SK-N-SH treated with all-trans-retinoic acid at 6 μM for 48 hours (cell line): ENCODE data around the gene CTIF.

Experiments used
- ATAC-seq: fragments of 200-7000 bp; cut with Tn5 transposase; 3 replicates; pipeline ENCODE4 v1.9.1; 2020; ENCODE audit warnings: mild to moderate bottlenecking, moderate library complexity
- BACH2 ChIP-seq: fragments of 250-450 bp; sonication (Bioruptor Pico); IDR thresholded peaks from 2 replicates; pipeline ENCODE4 v1.9.0; 2021; ENCODE audit warnings: mild to moderate bottlenecking, borderline replicate concordance
- CREB5 ChIP-seq: fragments of 250-450 bp; sonication (Bioruptor Pico); IDR thresholded peaks from 2 replicates; pipeline ENCODE4 v1.5.1; 2020; ENCODE audit warnings: low read depth, mild to moderate bottlenecking, moderate library complexity
- CSDC2 ChIP-seq: fragments of 250-450 bp; sonication (Bioruptor Pico); IDR thresholded peaks from 2 replicates; pipeline ENCODE4 v1.5.0; 2020; ENCODE audit warnings: mild to moderate bottlenecking, moderate library complexity
- CSRNP3 ChIP-seq: fragments of 250-450 bp; sonication (Bioruptor Pico); IDR thresholded peaks from 2 replicates; pipeline ENCODE4 v1.5.1; 2021; ENCODE audit warnings: mild to moderate bottlenecking, moderate library complexity
- ESRRG ChIP-seq: fragments of 250-450 bp; sonication (Bioruptor Pico); IDR thresholded peaks from 2 replicates; pipeline ENCODE4 v1.6.1; 2021; ENCODE audit warnings: mild to moderate bottlenecking
- GLIS3 ChIP-seq: fragments of 250-450 bp; sonication (Bioruptor Pico); IDR thresholded peaks from 2 replicates; pipeline ENCODE4 v1.5.0; 2020; ENCODE audit warnings: mild to moderate bottlenecking, moderate library complexity
- ISL1 ChIP-seq: fragments of 250-450 bp; sonication (Bioruptor Pico); IDR thresholded peaks from 2 replicates; pipeline ENCODE4 v2.1.2; 2022; ENCODE audit warnings: mild to moderate bottlenecking, moderate library complexity
- OSR1 ChIP-seq: fragments of 250-450 bp; sonication (Bioruptor Pico); IDR thresholded peaks from 2 replicates; pipeline ENCODE4 v1.8.0; 2022; ENCODE audit warnings: moderate library complexity, mild to moderate bottlenecking, inconsistent platforms
- PATZ1 ChIP-seq: fragments of 250-450 bp; sonication (Bioruptor Pico); IDR thresholded peaks from 2 replicates; pipeline ENCODE4 v1.8.0; 2020; ENCODE audit warnings: mild to moderate bottlenecking, moderate library complexity, borderline replicate concordance
- PPARA ChIP-seq: fragments of 250-450 bp; sonication (Bioruptor Pico); IDR thresholded peaks from 2 replicates; pipeline ENCODE4 v1.5.0; 2020; ENCODE audit warnings: mild to moderate bottlenecking, borderline replicate concordance
- RARB ChIP-seq: fragments of 250-450 bp; sonication (Bioruptor Pico); IDR thresholded peaks from 2 replicates; pipeline ENCODE4 v1.8.0; 2021; ENCODE audit warnings: mild to moderate bottlenecking, moderate library complexity
- SNAI2 ChIP-seq: fragments of 250-450 bp; sonication (Bioruptor Pico); IDR thresholded peaks from 2 replicates; pipeline ENCODE4 v1.5.0; 2020; ENCODE audit warnings: mild to moderate bottlenecking, moderate library complexity
- TCF4 ChIP-seq: fragments of 250-450 bp; sonication (Bioruptor Pico); IDR thresholded peaks from 2 replicates; pipeline ENCODE4 v1.8.0; 2021; ENCODE audit warnings: mild to moderate bottlenecking, moderate library complexity, borderline replicate concordance
- TOX ChIP-seq: fragments of 250-450 bp; sonication (Bioruptor Pico); IDR thresholded peaks from 2 replicates; pipeline ENCODE4 v1.8.0; 2021; ENCODE audit warnings: mild to moderate bottlenecking, moderate library complexity, borderline replicate concordance
- ZC3H10 ChIP-seq: fragments of 250-450 bp; sonication (Bioruptor Pico); IDR thresholded peaks from 2 replicates; pipeline ENCODE4 v1.5.1; 2021; ENCODE audit warnings: mild to moderate bottlenecking, moderate library complexity
- ZFP3 ChIP-seq: fragments of 250-450 bp; sonication (Bioruptor Pico); IDR thresholded peaks from 2 replicates; pipeline ENCODE4 v1.5.0; 2020; ENCODE audit warnings: mild to moderate bottlenecking, moderate library complexity
- ZFP30 ChIP-seq: fragments of 450-650 bp; formaldehyde crosslinking; IDR thresholded peaks from 2 replicates; pipeline ENCODE4 v1.5.0; 2022; ENCODE audit warnings: mild to moderate bottlenecking, moderate library complexity
- ZNF565 ChIP-seq: fragments of 450-650 bp; formaldehyde crosslinking; conservative IDR thresholded peaks from 2 replicates; pipeline ENCODE4 v1.5.0; 2020; ENCODE audit warnings: low read depth, mild to moderate bottlenecking, moderate library complexity
- ZNF70 ChIP-seq: fragments of 450-650 bp; formaldehyde crosslinking; IDR thresholded peaks from 2 replicates; pipeline ENCODE4 v1.5.0; 2020; ENCODE audit warnings: mild to moderate bottlenecking, moderate library complexity
- ZNF8 ChIP-seq: fragments of 450-650 bp; formaldehyde crosslinking; IDR thresholded peaks from 2 replicates; pipeline ENCODE4 v1.5.0; 2020; ENCODE audit warnings: mild to moderate bottlenecking, moderate library complexity
- TF ChIP-seq, protein P1 (sequence below): fragments of 250-450 bp; sonication (Bioruptor Pico); IDR thresholded peaks from 2 replicates; pipeline ENCODE4 v1.5.0; 2020; ENCODE audit warnings: mild to moderate bottlenecking, moderate library complexity
- TF ChIP-seq, protein P2 (sequence below): fragments of 250-450 bp; sonication (Bioruptor Pico); IDR thresholded peaks from 2 replicates; pipeline ENCODE4 v1.8.0; 2021; ENCODE audit warnings: low read depth, mild to moderate bottlenecking, moderate library complexity, borderline replicate concordance

Gene CTIF

DNA sequence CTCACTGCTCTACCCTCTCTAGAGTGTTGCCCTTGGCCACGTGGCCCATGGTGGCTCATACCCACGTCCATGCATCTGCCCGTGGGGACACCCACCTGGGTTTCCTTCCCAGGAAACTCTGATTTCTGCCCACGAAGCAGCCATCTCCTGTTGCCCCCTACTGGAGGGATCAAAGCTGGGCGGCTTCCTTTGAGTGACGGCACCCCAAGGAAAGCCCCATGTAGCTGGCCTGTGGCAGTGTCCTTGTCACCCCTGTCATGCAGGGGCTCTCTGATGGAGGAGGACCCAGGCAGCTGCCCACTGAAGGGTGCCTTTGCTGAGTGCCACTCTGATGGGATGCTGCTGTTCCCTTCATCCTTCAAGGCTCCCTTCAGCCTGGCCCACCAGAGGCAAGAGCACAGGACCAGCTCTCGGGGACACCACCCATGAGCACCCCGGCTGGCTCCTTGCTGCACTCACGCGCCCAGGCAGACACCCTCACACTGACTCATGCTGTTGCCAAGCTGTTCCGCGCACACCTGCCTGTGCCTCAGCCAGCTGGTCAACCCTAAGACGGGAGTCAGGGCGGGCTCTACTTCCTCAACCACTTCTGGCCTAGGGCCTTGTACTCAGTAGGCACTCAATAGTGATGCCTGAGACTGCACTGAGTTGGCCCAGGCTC lies 101.1 kb downstream of the CTIF start:
- ATAC-seq = peak; percentile 29; the same call in 2 of the 3 replicates
- TF ChIP-seq ESRRG (CRISPR knock-in tag) (no peak), ZNF8 (CRISPR knock-in tag) (no peak), TCF4 (no peak), CREB5 (CRISPR knock-in tag) (no peak), BACH2 (CRISPR knock-in tag) (no peak), SNAI2 (no peak), ZNF565 (CRISPR knock-in tag) (no peak), GLIS3 (CRISPR knock-in tag) (no peak), OSR1 (CRISPR knock-in tag) (no peak), ZFP30 (CRISPR knock-in tag) (no peak), ISL1 (CRISPR knock-in tag) (no peak), TOX (no peak), PATZ1 (CRISPR knock-in tag) (no peak), PPARA (CRISPR knock-in tag) (no peak), ZC3H10 (CRISPR knock-in tag) (no peak), CSRNP3 (CRISPR knock-in tag) (no peak), ZFP3 (CRISPR knock-in tag) (no peak)
- TF ChIP-seq, protein P1, sequence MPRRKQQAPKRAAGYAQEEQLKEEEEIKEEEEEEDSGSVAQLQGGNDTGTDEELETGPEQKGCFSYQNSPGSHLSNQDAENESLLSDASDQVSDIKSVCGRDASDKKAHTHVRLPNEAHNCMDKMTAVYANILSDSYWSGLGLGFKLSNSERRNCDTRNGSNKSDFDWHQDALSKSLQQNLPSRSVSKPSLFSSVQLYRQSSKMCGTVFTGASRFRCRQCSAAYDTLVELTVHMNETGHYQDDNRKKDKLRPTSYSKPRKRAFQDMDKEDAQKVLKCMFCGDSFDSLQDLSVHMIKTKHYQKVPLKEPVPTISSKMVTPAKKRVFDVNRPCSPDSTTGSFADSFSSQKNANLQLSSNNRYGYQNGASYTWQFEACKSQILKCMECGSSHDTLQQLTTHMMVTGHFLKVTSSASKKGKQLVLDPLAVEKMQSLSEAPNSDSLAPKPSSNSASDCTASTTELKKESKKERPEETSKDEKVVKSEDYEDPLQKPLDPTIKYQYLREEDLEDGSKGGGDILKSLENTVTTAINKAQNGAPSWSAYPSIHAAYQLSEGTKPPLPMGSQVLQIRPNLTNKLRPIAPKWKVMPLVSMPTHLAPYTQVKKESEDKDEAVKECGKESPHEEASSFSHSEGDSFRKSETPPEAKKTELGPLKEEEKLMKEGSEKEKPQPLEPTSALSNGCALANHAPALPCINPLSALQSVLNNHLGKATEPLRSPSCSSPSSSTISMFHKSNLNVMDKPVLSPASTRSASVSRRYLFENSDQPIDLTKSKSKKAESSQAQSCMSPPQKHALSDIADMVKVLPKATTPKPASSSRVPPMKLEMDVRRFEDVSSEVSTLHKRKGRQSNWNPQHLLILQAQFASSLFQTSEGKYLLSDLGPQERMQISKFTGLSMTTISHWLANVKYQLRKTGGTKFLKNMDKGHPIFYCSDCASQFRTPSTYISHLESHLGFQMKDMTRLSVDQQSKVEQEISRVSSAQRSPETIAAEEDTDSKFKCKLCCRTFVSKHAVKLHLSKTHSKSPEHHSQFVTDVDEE (CRISPR knock-in tag) = no peak
- TF ChIP-seq, protein P2, sequence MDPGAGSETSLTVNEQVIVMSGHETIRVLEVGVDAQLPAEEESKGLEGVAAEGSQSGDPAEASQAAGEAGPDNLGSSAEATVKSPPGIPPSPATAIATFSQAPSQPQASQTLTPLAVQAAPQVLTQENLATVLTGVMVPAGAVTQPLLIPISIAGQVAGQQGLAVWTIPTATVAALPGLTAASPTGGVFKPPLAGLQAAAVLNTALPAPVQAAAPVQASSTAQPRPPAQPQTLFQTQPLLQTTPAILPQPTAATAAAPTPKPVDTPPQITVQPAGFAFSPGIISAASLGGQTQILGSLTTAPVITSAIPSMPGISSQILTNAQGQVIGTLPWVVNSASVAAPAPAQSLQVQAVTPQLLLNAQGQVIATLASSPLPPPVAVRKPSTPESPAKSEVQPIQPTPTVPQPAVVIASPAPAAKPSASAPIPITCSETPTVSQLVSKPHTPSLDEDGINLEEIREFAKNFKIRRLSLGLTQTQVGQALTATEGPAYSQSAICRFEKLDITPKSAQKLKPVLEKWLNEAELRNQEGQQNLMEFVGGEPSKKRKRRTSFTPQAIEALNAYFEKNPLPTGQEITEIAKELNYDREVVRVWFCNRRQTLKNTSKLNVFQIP (CRISPR knock-in tag) = no peak

- ATAC-seq = no peak
- TF ChIP-seq BACH2 (CRISPR knock-in tag) (no peak), SNAI2 (no peak), ISL1 (CRISPR knock-in tag) (no peak), ZC3H10 (CRISPR knock-in tag) (no peak), RARB (CRISPR knock-in tag) (no peak)
- TF ChIP-seq, all 23 proteins: peak for 0
These were observed 101.9 kb downstream of the CTIF start for GRCh38 chr18:48640566-48641270.

DNA sequence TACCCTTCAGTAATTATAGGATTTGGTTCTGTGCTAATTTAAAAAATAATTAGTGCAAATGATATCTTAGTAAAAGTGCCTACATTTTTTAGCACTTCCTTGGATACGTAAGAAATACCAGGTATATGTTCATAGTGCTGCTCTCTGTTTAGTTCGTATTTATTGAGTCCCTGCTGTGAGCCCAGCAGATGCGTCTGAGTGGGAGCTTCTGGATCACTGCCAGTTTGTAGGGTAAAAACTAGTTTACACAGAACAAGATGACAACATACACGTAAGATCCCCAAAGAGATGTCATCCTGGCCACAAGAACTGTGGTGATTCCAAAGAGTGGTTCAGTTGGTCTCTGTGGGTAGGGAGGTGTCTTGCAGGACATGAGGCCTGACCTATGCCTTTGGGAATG lies 103.2 kb downstream of the CTIF start:
- ATAC-seq = no peak
- no peak for TF ChIP-seq CSRNP3 (CRISPR knock-in tag)
- TF ChIP-seq ZNF8 (CRISPR knock-in tag) = no peak
- TF ChIP-seq RARB (CRISPR knock-in tag) = no peak
- TF ChIP-seq, protein P2 (CRISPR knock-in tag) = no peak
- no peak for TF ChIP-seq CSDC2
- TF ChIP-seq TCF4 = no peak
- no peak for TF ChIP-seq ZNF70
- no peak for TF ChIP-seq ESRRG (CRISPR knock-in tag)
- no peak for TF ChIP-seq OSR1 (CRISPR knock-in tag)
- no peak for TF ChIP-seq GLIS3 (CRISPR knock-in tag)
- TF ChIP-seq PPARA (CRISPR knock-in tag) = no peak
- no peak for TF ChIP-seq ZC3H10 (CRISPR knock-in tag)
- TF ChIP-seq ISL1 (CRISPR knock-in tag) = no peak
